GM12873 (cell line): ENCODE measurements around the gene HEATR5B.

Experiments
- TF ChIP-seq, protein P1 (sequence below): IDR thresholded peaks from 2 replicates; pipeline ENCODE4 v1.5.1; 2012; ENCODE audit warnings: low read depth, mild to moderate bottlenecking, moderate library complexity, low read length, control low read depth; ENCODE audit not compliant: insufficient read depth; ENCODE audit errors: missing control alignments

The HEATR5B gene

DNA sequence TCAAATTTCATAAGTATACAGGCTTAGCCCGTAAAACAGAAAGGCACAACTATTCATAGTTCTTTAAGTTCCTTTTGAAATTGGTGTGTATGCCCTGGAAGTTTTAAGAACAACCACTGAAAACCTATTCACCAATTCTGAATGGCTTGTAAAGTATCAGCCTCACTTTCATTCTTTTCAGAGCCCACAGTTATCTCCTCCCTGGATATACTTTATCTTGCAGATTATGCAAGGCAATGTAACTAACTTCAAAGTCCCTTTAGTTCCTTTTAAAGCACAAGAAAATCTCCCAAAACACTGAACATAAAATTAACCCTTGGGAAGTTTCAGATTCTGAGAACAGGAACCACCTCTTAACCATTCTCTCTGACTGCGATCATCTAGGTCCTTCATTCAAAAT is 119.0 kb downstream of the HEATR5B start:
- TF ChIP-seq, protein P1, sequence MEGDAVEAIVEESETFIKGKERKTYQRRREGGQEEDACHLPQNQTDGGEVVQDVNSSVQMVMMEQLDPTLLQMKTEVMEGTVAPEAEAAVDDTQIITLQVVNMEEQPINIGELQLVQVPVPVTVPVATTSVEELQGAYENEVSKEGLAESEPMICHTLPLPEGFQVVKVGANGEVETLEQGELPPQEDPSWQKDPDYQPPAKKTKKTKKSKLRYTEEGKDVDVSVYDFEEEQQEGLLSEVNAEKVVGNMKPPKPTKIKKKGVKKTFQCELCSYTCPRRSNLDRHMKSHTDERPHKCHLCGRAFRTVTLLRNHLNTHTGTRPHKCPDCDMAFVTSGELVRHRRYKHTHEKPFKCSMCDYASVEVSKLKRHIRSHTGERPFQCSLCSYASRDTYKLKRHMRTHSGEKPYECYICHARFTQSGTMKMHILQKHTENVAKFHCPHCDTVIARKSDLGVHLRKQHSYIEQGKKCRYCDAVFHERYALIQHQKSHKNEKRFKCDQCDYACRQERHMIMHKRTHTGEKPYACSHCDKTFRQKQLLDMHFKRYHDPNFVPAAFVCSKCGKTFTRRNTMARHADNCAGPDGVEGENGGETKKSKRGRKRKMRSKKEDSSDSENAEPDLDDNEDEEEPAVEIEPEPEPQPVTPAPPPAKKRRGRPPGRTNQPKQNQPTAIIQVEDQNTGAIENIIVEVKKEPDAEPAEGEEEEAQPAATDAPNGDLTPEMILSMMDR, result no peak

DNA sequence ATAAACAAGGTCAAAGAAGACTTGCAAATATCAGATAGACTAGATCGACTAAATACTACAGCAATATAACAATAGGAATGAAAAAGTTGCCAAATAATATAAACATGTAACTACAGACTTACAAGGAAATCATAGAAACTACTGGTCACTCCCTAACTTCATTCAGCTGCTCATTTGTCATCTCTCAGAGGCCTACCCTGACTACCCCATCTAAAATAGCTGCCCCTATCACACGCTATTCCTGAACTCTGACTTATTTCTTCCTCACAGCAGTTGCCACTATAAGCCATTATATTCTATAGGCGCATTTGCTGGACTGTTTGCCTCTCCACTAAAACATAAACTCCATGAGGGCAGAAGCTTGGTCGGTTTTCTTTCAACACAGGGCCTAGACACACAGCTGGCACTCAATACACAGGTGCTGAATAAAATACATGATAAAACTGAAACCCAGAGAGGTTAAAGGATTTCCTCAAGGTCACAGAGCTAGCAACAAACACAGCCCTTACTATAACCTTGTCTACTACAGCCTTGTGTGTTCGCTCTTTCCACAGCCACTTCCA is 119.6 kb downstream of the HEATR5B start:
- TF ChIP-seq, protein P1, result no peak

DNA sequence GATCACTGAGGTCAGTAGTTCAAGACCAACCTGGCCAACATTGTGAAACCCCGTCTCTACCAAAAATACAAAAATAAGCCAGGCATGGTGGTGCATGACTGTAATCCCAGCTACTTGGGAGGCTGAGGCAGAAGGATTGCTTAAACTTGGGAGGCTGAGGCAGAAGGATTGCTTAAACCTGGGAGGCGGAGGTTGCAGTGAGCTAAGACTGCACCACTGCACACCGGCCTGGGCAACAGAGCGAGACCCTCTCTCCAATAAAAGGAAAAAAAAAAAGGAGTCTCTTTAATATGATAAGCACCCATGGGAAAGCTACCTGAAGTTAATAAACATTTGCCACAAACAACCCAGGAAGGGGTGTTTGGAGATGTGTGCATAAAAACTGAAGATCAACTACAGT is 120.4 kb downstream of the HEATR5B start:
- TF ChIP-seq, protein P1, result no peak

DNA sequence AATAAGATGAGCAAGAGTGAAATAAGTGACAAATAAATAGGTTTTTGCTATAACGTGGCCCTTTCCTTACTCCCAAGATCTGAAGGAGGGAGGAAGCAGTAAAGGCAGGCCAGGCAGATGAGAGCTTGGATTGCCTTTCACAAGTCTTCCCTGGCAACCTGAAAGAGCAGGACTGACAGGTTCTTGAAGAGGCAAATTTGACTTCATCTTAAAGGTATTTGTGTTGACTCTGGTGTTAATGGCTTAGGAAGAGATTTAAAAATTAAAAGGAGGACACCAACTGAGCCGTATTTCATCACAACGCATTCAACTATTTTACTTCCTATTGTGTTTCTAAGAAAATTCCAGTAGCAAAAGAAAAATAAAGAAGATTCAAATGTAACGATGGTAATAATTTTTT is 121.1 kb downstream of the HEATR5B start:
- TF ChIP-seq, protein P1, result no peak

DNA sequence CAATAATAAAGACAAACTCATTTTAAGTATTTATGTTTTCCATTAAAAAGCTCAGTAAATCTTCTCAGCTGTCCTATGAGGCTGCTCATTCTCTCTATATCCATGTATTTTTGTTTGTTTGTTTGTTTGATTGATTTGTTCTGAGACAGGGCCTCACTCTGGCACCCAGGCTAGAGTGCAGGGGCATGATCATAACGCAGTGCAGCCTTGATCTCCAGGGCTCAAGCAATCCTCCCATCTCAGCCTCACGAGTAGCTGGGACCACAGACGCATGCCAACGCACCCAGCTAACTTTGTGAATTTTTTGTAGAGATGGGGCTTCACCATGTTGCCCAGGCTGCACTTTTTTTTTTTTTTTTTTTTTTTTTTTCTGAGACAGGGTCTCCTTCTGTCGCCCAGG is 123.4 kb downstream of the HEATR5B start:
- TF ChIP-seq, protein P1, result no peak

DNA sequence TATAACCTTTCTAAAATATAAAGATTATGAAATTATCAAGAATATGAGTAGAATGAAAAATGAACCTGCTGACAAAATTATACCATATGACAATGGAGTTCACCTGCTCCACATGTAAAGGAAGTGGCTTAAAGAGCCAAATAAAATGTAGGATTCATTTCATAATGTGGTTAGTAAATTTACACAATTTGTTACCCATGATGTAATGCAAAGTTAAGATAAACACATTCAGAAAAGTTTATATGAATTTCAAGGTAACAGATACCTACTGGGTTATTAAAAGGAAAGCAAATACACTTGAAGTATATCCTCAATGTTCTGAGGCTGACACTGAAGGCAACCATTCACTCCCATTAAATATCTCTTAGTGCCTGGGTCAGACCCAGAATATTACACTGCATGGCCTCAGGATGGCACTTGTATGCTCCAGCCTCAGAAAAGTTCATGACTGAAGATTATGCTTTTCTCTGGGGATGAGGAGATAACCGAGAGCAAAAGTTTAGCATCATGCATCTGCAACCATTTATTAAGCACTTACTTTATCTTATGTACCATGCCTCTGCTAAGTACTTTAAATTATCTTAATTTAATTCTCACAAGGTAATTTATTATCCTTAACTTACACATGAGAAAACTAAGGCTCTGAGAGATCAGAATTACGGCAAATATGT is 124.0 kb downstream of the HEATR5B start:
- TF ChIP-seq, protein P1, result no peak

DNA sequence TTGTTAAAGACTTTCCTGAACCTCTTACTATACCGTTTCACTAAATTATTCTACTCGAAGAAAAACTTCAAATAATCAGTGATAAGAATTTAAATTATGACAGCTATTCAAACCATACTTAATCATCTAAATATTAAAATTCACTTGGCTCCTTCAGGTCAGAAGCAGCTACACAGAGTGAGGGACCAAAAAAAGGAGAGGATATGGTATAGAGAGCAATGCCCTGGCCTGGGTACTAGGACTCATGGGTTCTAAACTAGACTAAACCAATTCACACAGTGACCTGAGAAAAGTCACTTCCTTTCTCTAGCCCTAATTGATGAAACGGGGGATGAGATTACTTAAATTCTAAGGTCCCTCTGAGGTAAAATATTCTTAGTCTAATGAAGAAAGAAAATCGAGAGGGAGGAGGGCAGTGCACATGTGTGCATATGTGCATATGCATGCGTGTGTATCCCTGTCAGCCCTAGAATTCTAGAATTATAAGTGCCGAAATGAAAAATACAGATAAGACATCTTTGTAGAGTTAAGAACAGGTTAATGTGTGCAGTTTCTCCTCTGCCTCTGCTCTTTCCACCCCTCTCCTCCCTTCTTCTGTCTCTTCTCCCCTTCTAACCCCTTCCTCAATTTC is 129.1 kb downstream of the HEATR5B start:
- TF ChIP-seq, protein P1, result no peak
